DMS153 (cell line): ENCODE measurements around the gene DDX43.
"Not testable (repeated sequence)": the region's sequence is repeated elsewhere in the genome, so short reads cannot be mapped to it uniquely, and the experiment has no call there.

Source experiments
- DNase-seq: peaks from one replicate; lab custom pipeline; 2025; lab: John Stamatoyannopoulos, UW

Gene DDX43

DNA sequence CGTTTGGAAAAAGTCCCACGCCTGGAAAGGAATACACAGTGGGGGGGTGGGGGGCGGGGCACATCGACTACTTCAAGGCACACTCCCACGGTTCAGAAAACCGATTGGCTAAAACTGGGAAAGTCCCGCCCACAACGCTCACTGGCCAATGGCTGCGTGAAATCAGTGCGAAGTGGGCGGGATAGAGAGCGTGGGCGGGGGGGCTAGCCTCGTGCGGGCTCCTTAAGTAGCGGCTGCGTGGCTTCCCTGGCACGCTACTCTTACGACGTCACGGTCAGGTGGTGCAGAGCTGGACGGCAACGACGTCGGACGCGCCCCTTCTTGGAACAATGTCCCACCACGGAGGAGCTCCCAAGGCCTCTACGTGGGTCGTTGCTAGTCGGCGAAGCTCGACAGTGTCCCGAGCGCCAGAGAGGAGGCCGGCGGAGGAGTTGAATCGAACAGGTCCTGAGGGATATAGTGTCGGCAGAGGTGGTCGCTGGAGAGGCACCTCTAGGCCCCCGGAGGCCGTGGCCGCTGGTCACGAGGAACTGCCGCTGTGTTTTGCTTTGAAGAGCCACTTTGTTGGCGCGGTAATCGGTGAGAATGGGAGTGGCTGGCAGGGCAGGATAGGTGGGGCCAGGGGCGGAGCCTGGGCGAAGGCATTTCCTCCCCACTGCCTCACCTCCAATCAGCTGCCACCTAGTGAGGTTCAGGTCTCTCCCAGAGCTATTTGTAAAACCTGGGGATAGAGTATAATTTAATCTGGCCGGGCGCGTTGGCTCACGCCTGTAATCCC is at the start of gene DDX43:
TSS of gene DDX43 (plus strand) at position 252 of the 778 bp plus-strand sequence. CDS start at position 330, 78 bp downstream.
- no peak for DNase-seq

DNA sequence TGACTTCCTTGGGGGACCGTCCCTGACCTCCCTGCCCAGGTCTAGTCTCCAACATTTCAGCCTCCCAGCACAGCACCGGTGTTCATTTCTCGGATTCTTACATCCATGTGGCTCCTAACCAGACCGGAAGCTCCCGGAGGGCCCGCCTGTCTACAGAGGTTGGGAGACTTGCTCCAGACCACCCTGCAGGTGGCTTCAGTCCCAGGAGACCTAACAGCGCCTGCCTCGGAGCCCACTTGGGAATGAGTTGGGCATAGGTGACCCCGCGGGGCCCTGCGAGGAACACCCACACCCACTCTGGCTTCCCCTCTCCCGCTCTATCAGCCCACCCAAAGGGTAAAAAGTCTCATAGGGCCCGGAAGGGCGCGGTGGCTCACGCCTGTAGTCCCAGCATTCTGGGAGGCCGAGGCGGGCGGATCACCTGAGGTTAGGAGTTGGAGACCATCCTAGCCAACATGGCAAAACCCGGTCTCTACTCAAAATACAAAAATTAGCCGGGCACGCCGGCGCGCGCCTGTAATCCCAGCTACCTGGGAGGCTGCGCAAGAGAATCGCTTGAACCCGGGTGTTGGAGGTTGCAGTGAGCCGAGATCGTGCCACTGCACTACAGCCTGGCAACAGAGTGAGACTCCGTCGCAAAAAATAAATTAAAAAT is 46.0 kb upstream of the DDX43 start:
- no peak for DNase-seq

DNA sequence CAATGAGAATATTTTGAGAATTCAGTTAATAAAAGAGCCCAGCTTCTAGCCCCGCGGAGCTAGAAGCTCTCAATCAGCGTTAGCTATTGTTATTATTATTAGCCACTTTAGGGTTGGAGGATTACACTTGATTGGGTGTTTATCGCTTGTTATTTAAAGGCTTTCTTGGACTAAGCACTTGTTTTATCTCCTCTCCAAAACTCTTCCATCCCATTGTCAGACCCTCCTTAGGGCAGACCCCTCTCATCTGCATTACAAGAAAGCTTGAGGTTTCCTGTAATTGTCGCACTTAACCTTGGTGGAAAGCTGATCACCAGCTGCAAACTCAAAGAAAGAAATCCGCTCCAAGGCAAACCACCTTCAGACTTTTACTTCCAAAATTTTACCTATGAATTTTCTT is 45.3 kb upstream of the DDX43 start:
- DNase-seq, result no peak

DNA sequence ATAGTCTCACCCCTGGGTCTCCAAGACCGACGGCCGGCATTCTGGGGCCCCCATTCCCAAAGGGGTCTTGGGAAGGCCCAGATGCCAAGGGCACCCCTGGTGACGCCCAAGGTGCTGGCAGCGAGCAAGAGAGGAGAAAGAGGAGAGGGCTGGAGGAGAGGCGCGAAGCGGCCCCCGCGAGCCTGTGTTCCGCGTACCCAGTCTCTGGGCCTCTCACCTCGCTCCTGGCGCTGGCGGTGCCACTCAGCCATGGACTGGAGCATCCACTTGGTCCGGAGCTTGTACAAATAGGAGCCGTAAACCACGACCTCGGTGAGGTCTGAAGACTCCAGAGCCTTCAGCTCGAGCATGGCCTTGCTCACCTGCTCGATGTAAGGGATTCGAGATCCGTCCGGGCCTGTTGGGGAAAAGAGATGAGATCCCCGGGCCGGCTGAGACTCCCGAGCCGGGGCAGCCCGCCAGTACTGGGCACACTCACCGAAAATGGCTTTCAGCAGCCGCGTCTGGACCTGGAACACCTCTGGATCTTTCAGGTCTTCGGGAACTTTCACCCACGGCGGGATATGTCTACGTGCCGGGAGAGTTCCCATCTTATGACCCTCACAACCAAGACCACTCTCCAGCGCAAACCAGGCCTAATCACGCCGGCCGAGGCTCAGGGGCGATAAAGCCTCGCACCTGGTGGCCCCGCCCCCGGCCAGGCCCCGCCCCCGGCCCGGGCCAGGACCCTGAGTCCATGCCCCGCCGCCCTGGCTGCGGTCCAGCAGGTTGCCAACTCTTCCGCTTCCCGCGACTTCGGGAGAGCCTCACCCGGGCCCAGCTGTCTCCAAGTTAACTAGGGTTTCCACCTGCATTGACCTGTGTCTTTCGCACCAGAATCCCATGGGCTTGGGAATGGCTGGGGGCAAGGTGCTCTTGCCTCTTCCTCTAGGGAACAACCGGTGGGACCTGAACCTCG is 40.7 kb upstream of the DDX43 start, which contains the start of gene DPPA5:
TSS of gene DPPA5 (minus strand) at position 641 of the 958 bp plus-strand sequence. CDS start at position 590, 51 bp downstream.
- no peak for DNase-seq

DNA sequence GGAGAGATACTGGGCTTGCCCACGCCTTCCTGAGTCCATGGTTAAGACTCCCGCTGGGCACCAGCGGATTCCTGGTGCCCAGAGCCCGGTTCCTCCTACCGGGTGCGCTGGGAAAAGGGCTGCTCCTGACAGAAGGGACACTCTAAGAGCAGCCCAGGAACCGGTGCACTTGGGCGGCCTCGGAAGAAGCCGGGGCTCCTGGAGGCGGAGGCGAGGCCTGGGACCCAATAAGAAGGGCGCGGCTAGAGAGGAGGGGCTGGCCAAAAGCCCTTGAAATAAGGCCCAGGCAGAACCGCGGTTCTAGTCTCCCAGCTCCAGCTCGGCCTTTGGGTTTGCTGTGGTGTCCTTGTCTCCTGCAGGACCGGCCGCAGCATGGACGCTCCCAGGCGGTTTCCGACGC is 32.3 kb upstream of the DDX43 start, which contains the start of gene KHDC3L:
TSS of gene KHDC3L (plus strand) at position 301 of the 400 bp plus-strand sequence. CDS start at position 373, 72 bp downstream.
- DNase-seq, result no peak

DNA sequence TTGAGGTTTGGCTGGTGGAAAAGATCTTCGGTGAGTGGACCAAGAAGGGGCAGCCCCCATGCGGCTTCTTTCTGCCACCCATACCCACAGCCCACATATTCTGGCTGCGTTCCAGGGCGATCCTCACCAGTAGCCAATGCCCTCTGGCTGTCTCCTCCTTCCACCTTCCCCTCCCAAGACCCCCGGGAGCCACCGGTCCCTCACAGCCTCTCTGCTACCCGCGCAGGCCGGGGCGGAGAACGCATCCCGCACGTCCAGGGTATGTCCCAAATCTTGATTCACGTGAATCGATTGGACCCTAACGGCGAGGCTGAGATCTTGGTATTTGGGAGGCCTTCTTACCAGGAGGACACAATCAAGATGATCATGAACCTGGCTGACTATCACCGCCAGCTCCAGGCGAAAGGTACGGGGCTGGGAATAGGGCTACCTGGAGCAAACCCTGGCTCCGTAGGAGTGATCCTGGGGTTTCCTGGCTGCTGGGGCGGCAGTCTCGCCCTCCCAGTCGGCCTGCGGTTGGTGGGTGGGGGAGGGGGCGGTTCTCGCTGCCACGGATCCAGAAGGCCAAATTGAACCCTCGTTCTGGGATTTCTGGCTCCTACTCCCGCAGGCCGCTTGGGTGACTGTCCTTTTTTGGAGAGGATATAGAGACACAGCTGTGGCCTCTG is 31.6 kb upstream of the DDX43 start:
- DNase-seq, result no peak

DNA sequence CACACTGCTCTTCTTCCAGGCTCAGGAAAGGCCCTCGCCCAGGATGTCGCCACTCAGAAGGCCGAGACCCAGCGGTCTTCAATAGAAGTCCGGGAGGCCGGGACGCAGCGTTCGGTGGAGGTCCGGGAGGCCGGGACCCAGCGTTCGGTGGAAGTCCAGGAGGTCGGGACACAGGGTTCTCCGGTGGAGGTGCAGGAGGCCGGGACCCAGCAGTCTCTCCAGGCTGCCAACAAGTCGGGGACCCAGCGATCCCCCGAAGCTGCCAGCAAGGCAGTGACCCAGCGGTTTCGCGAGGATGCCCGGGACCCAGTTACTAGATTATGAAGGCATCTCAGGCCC is 31.1 kb upstream of the DDX43 start:
- DNase-seq, result no peak

DNA sequence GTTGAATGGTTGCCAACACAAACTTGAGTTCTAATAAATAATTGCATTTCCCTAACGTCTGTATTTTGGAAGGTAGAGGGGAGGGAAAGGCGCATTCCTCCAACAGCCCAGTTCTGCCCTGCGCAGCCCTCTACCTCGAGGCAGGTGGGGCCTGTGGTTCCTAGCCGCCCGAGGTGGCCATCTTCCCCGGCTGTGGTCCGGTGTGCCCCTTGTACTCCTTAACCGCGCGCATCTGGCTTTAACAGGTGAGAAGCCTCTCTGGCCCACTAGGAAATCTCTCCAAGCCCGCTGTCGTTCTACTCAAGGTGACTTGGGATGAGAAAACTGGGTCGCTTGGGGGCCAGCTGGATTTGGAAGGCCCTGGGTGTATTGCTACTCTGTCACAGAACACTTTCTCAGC is 30.5 kb upstream of the DDX43 start:
- DNase-seq, result no peak

DNA sequence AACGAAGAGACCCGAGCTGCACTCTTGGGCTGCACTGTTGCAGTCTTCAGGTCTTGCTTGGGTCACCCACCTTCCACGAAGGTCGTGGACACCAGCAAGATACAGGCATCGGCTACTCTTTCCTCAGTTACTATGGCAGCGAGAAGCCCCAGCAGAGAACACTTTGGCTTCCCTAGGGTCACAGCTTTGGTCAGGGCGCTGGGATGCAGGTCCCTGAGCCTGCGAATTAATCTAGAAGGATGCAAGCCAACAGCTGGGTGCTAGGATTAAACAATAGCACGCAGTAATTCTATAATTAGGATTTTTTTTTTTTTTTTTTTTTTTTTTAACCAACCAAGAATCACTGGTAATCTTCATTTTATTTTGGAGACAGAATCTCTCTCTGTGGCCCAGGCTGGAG is 30.1 kb upstream of the DDX43 start:
- no peak for DNase-seq

DNA sequence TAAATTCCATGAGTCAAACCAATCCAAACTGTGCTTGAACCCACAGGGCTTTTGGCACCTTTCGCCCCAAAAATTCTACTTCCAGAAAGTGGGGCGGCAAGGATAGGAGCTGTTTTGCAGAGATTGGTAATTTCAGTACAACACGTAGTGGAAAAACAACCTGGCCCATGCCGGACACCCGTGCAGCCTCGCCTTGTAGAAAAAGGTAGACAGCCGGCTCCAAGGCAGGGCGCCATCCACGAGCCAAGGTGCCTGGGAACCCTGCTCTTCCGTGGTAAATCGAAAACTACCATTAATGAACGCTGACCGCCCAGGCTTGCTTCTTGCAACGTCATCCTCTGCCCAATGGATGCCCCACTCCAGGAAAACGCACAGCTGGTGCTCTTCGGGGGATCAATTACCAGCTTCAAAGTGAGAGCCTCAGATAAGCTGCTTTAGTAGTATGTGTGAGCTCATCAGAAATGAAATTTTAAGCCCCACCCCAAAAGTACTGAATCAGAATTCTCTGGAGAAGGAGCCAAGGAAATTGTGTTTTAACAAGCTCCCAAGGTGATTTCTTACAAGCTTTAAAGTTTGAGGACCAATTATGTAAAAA is 26.8 kb upstream of the DDX43 start:
- no peak for DNase-seq

DNA sequence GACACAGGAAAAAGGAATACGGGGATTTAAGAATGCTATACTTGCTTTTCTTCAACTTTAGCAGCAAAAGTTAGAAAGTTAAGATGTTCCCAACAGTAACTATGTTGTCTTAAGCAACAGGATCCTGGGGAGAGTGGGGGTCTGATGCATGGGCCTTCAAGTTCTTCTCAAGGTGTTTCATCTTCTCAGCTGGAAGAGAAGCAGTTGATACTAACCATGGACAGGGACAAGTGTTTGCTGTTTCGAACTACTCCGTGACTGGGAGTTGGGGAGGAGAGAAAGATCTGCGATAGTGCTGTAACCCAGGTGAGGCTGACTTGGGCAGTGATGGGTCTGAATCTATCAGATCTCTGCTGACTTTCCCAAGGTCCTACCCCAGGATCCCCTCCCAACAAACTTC is 26.0 kb upstream of the DDX43 start:
- no peak for DNase-seq

DNA sequence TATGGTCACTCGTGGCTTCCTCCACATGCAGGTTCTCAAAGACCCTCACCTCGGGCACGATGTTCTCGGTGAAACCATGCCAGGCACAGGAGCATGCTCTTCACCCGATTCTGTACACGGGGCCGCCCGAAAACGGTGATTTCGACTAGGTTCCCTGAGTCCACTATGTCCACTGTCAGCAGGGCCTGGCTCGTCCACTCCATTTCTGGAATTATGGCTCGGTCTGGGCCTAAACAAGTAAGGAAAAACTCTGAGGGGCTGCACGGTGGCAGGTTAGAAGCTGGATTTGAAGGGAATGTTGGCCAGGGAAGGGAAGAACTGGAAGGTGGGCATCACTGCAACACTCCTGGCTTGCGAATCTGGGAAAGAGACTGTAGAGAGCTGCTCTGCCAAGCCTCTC is 25.5 kb upstream of the DDX43 start:
- no peak for DNase-seq

DNA sequence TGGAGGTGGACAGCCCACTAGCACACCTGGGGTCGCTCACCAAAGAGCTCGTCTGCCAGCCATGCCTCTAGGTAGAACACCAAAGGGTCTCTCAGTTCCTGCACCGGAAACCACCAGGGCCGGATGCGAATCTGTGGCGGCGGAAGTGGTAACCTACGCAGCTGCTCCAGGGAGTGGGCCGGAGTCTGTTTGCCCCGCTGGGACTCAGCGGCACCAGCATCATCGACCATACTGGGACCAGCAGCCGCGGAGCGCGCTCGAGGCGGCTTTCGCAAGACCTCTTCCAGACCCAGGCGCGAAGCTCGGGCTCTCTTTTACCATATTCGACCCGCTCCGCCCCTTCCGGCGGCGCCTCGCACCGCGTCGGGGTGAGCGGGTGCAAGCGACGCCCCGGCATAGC is 25.1 kb upstream of the DDX43 start, which contains the start of gene OOEP:
TSS of gene OOEP (minus strand) at position 335 of the 400 bp plus-strand sequence. CDS start at position 230, 105 bp downstream.
- no peak for DNase-seq

DNA sequence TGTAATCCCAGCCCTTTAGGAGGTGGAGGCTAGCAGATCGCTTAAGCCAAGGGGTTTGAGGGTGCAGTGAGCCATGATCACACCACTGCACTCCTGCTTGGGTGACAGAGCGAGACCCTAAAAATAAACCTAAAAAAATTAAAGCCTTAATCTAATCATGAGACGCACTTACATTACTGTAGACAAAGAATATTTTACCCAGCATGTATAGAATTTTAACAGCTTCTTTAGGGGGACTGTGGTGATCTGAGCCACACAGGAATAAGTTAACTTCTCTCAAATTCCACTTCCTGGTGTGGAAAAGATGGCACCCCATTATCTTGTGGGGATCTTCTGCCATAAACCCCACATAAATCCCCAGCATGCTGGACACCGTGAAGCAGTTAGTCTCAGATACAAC is 22.6 kb upstream of the DDX43 start:
- no peak for DNase-seq

DNA sequence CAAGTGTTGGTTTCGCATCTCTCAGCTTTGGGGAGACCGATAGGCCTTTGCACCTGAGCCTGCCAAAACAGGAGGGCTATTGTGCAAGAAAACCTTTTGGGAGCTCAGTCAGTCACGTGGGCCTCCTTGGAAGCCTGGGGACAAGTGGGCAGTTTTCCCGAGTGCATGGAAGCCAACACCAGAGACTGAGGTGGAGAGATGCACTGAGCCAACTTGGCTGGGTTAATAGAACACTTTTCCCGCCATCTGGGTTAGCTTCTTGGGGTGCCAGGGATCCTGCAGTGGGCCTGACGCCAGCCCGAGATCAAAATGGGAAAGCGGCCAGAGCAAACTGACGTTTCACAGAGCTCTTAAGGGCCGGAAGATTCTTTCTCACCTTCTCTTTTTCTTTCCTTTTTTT is 22.1 kb upstream of the DDX43 start:
- no peak for DNase-seq

DNA sequence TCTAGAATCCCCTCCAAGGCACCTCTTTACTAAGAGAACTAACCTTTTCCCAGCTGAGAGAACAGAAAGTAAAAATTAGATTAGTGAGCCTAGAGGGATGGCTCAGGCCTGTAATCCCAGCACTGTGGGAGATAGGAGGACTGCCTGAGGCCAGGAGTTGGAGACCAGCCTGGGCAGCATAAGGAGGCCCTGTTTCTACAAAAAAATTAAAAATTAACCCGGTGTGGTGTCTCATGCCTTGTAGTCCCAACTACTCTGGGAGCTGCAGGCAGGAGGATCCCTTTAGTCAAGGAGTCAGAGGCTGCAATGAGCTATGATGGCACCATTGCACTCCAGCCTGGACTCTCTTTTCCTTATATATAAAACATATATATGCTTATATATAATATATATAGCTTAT is 19.4 kb upstream of the DDX43 start:
- no peak for DNase-seq

DNA sequence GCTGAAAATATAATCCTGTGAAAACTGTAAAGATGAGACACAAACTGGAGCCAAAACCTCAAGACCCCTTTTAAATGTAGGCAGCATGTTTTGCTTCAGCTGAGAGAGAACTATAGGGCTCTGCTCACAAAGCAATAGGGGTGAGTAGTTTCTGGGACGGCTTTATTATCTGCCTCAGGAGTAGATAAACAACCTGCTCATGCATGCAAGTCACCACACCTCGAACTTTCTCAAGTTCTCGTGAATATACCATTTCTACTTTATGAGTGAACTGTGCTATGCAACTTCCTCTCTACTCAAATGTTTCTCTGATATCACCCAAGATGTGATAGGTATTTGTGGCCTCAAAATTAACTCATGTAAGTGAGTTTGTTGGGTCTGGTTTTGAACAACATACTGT is 17.4 kb upstream of the DDX43 start:
- DNase-seq, result no peak

DNA sequence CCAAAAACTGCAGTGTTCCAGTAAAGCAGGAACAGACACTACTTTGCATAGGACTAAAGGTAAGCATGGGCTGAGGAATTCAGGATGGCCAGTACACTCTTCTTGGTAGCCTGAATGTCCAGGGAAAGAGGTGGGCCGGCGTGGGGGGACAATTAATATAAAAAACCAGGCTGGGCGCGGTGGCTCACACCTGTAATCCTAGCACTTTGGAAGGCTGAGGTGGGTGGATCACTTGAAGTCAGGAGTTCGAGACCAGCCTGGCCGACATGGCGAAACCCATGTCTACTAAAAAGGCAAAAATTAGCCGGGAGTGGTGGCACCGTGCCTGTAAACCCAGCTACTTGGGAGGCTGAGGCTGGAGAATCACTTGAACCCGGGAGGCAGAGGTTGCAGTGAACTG is 13.1 kb upstream of the DDX43 start:
- not testable (repeated sequence) for DNase-seq

DNA sequence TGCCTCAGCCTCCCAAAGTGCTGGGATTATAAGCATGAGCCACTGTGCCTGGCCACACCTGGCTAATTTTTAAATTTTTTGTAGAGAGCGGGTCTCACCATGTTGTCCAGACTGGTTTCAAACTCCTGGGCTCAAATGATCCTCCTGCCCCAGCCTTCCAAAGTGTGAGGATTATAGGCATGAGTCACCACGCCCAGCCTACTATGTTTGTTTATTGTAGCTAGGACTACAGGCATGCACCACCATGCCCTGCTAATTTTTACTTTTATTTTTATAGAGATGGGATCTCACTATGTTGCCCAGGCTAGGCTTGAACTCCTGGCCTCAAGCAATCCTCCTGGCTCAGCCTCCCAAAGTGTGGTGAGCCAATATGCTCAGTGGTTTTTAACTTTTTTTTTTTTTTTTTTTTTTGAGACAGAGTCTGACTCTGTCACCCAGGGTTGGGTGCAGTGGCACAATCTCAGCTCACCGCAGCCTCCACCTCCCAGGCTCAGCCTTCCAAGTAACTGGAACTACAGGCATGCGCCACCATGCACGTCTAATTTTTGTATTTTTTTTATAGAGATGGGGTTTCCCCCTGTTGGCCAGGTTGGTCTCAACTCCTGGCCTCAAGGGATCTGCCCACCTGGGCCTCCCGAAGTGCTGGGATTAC is 12.0 kb upstream of the DDX43 start:
- no peak for DNase-seq

DNA sequence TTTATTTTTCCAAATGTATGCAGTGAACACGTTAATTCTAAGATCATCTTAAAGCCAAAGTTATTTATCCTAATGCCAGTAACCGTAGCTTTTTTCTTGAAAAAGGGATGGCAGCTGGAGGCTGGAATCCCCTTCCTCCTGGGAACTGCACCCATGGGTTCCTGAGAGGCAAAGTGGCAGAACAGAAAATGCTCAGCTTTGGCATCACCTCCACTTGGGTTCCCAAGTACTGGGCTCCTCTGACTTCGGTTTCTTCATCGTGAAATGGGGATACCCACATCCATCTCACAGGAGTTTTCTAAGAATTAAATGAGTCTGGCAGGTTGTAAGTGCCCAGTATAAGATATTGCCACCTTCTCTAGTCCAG is 6.2 kb upstream of the DDX43 start:
- no peak for DNase-seq
